GM19239 (cell line): ENCODE data around the gene TRIM9.
"Not testable (repeated sequence)": the region's sequence is repeated elsewhere in the genome, so short reads cannot be mapped to it uniquely, and the experiment has no call there.

Experiments used
- DNase-seq: peaks from one replicate; pipeline ENCODE4 v3.0.0; 2011; ENCODE audit warnings: low spot score; ENCODE audit not compliant: insufficient read length
- FAIRE-seq: peaks from 2 replicates; lab custom pipeline; 2011; peaks lifted over from hg19 to GRCh38; lab: Jason Lieb, UNC

Gene TRIM9

DNA sequence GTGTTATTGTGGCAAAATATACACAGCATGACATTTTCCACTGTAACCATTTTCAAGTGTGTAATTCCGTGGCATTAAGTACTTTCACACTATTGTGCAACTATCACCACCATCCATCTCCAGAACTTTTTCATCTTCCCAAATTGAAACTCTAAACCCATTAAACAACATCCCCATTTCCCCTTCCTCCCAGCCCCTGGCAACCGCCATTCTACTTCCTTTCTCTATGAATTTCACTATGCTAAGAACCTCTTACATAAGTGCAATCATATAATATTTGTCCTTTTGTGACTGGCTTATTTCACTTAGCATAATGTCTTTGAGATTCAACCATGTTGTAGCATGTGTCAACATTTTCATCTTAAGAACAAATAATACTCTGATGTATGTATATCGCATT, 82.8 kb downstream of the TRIM9 start:
- DNase-seq (no peak), FAIRE-seq (no peak)

DNA sequence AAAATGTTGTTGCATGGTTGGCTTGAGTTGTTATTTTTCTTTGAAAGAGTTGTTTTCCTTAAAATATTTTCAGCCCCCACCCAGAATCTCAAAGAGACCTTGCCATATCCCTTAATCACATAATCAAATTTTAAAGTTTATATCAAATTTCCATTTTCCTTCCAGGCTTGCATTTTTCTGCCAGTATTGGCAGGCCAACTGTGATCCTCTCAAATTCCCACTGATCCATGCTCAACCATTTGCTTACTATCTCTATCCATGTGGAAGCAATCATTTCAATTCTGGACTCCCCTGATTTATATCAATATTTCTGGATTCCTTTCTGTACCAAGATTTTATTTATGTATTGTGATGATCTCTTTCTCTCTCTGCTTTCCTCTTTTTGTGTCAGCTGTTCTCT, 86.5 kb downstream of the TRIM9 start:
- DNase-seq: no peak
- FAIRE-seq: no peak

DNA sequence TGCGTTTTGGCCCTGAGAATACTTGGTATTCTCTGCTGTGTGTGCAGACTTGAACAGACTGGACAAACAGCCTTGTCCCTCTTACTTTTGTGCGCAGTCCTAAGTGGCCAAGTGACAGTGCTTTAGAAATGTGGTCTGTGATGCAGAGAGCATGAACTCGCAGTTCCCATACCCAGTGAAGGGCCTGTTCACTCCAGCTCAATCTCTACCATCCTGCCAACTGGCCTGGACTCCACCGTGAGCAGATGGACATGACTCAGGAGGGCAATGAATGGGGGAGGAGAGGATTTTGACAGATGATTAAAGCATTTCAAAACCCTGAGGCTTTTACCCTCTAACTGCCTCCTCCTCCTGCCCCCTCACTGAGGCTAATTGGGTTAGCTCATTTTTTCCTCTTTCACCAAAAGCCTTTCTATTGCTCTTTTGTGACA, 88.1 kb downstream of the TRIM9 start:
- FAIRE-seq (no peak), DNase-seq (no peak)

DNA sequence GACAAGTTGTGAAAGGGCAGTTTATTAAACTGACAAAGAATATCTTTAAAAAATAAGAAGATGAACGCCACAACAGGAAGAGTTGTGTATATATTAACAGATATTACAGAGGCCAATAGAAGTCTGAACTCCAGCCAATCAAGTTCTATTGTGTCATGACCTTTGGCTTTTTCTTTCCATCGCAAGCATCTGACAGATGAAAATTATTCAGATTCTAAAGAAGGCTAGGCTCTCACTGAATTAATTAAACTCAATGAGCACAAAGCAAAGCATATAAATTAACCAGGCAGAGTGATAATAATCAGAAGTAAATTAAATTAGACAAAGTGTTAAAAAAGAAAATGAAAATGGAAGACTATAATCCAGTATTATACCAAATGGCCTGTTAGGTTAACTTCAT, 88.6 kb downstream of the TRIM9 start:
- FAIRE-seq (no peak), DNase-seq (no peak)

DNA sequence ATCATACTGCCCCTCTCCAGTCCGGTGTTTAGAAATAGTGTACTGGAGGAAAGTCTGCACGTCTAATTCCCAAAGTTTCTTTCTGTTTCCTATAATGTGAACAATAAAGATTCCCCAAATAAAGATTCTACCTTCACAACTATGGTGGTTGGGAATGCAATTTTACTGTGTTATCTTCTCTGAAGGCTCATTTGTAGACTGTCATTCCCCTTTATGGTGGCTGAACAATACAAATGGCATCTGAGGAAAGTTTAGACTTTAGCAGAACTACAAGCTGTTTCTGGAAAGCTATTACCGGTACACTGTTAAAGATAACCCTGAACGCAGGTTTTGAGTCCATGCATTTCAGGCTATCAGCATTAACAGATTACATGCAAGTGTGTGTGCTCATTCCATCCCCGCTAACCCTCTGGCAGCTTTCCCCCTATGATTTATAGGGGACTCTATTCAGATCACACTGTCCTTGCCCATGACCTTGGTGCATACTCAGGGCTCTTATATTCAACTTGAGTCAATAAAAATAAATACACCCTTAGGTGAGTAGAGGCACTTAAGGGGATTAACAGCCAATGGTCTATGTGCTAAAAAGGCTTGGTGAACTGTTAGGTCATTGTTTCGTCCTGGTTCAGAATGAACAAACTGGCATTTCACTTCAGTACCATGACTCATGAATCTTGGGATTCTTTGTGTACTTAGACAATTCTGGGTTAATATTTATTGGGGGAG, 89.9 kb downstream of the TRIM9 start:
- FAIRE-seq: no peak
- no peak for DNase-seq

DNA sequence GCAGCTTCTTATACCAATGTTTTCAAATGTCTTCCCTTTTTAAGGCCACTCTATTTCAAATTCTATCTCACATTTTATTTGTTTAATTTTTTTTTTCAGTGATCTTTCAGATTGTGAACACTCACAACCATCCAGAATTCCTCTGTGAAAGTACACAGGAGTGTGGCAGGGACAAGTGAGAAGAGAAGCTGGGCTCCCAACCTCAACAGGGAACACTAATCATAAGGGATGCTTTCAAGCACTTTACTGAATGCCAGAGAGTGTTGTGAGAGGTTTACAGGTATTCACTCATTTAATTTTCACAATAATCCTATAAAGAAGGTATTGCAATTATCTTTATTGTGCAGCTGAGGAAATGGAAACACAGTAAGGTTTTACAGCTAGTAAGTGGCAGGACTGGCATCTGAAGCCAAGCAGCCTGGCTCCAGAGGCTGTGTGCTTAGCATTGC, 90.5 kb downstream of the TRIM9 start:
- FAIRE-seq: no peak
- DNase-seq: no peak

DNA sequence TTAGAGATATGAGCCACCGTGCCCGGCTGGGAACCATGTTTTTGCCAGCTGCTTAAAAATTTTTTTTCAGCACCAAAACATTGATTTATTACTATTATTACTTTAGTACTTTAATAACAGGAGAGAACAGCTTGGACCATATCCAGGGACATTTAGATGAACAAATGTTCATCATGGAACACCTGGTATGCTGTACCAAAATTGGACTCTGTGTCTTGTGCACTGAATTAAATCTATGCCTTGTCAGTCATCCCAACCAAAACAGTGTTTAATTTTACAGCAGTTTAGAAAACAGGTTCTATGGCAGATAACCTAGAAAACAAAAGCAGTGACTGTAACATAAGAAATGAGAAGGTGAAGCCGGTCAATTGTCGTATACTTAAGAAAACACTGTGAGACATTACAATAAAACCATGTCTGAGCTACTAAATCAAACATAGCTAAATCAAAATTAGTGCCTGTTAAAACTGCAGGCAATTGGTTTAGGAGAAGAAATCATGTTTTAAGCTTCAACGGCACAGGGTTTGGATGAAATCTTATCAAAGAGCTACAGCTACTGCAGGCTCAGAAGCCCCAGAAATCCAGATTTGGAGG, 92.4 kb downstream of the TRIM9 start:
- FAIRE-seq (no peak), DNase-seq (no peak)

DNA sequence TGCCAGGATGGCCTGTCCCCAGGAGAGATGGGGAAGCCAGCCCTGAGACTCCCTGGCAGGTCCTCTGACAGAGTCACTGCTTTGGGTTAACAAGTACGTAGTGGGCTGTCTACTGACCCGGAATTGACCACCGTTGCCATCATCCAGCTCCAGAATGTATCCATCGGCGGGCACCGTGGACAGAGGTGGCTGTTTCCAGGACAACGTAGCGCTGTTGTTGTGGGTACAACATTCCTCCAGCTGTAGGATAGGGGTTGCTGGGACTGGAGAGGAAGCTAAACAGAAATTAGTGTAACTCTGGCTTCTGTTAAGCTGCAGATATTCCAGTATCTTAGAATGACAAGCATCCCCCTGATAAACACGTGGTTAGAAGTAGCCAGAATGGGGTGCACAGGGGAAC, 94.3 kb downstream of the TRIM9 start:
- FAIRE-seq: no peak

DNA sequence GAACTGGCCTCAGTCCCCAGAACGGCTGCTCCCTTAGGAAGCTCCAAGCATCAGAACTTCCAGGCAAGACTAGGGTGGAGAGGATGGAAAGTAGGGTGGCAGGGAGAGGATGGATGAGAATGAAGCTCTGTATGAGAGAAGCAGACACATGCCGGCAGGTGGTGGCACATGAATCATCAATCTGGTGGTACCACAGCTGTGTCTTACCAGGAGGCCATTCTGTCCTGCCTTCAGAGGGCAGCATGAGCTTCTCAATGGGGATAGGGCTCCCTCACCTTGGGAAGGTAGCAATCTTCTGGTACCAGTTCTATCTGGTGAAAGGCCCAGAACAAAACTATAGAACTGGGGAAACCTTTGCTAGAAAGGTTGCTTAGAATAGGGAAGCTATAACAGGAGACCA, 95.2 kb downstream of the TRIM9 start:
- DNase-seq (no peak), FAIRE-seq (no peak)

More for the DNA sequence above, 94.3 kb downstream of the TRIM9 start:
- DNase-seq: no peak

DNA sequence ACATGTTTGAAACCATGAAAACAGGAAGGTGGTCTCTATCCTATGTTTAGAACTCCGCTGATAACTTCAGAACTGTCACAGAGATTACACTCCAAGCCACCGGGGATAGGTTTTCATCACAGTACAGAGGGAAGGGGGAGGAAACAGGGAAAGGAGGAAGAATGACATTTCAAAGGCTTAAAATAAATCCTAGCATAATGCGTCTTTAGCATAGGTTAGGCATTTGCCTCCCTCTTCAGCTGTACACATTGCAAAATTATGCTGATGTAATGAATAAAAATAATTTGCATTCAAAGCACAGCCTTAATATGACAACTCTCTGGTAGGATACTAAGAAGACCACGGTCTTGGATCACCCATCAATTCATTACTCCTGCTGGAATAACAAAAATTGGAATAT, 96.3 kb downstream of the TRIM9 start:
- FAIRE-seq (no peak), DNase-seq (no peak)

DNA sequence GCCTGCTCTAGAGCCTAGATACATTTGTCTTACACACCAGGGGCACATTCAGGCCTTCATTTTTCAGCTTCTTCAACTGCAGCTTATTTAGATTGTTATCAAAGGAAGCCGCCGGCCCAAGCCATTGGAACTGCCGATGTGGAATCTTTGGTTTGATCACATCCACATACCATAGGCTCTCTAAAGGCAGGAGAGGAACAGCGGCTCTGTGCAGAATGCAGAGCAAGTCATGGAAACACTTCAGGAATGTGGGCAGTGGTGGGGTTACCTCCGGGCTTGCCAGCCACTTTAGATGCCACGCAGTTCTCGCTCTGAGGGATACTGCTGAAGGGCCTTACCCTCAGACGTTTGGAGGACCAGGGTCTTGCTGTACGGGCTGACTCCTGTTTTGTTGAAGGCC, 97.2 kb downstream of the TRIM9 start:
- no peak for DNase-seq
- FAIRE-seq: no peak

DNA sequence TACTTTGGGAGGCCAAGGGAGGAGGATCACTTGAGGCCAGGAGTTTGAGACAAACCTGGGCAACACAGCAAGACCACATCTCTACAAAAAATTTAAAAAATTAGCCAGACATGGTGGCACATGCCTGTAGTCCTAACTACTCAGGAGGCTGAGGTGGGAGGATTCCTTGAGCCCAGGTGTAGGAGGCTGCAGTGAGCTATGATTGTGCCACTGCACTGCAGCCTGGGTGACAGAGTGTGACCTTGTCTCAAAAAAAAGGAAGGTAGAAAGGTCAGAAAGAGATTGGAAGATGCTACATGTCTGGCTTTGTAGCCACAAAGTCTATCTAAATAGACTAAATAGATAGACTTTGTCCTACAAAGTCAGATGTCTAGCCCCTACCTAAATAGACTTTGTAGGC, 100.7 kb downstream of the TRIM9 start:
- DNase-seq, FAIRE-seq: not testable (repeated sequence)

DNA sequence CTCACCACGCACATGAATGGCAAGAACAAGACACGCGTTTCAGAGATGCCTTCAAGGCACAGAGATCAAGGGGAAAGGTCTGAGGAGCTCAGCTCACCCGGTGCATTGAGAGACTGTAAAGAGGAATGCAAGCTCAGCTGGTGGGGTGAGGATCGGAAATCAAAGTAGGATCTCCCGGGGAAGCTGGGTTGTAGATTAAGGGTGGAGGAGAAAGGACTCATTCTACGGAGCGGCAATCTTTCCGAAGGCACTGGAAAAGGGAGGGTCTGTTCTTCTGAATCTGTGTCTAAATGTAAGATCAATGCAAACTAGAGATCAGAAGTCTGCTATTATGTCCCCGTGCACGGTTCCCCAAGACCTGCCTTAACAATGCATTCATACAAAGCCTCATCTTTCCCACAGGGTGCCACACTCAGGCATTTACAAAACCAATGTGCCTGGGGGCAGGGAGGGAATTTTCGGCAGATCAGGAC, 109.0 kb downstream of the TRIM9 start:
- no peak for DNase-seq
- no peak for FAIRE-seq

DNA sequence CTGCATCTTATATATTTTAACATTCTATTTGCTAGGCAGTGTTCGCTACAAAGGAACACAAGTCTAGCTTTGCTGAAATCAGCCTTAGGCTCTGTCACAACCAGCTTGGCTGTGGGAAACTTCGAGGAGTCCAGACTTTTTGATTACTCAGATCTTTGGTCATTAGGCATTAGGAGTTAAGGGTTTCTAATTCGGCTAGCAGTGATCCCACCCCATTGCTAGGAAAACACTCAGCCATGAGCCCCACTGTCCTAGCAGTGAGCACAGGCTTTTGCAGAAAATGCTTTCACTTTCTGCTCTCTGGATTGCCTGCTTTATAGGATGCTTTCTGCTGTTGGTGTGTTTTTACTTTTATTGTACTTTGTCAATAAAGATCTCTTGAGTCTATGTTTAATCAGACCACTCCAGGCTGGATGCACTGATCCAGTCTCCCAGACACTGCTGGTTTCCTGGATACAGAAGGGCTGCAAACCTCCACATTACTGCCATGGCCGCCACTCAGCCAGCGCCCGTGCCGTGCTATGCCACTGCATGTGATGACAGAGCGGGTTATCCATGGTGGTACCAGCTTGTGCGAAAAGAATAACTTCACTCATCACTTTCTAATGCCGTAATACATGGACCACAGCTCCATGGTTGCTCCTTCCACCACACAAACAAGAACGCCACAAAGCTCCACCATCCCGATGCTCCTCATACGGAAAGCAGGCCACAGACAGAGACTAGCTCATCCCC, 109.6 kb downstream of the TRIM9 start:
- FAIRE-seq (no peak), DNase-seq (no peak)

DNA sequence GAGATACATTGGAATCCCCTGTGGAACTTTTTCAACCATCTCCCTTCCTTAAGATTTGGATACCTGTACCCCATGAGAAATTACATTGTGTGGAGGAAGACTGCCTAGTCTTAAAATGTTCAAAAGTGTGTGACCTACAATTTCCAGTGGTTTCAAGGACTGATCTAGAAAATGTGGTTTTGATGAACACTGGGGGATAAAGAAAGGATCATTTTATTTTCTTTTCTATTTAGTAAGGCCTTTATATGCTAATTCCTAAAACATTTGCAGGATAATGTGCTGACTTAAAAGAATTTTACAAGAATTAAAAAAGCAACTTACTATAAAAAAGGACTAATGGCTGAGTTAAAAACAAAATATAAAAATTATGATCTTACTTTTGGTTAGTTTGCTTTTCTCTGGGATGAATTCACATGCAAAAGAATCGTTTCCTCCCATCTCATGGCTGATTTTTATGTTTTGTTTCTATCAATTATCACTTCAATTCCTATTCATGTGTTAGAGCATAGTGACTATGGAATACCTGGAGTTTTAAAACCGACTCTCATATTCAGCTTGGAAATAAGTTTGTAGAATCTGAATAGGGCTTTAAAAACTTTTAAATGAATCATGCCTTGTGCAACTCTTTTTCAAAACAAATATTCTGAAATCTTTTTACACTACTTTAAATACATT, 110.7 kb downstream of the TRIM9 start:
- FAIRE-seq: no peak
- no peak for DNase-seq

DNA sequence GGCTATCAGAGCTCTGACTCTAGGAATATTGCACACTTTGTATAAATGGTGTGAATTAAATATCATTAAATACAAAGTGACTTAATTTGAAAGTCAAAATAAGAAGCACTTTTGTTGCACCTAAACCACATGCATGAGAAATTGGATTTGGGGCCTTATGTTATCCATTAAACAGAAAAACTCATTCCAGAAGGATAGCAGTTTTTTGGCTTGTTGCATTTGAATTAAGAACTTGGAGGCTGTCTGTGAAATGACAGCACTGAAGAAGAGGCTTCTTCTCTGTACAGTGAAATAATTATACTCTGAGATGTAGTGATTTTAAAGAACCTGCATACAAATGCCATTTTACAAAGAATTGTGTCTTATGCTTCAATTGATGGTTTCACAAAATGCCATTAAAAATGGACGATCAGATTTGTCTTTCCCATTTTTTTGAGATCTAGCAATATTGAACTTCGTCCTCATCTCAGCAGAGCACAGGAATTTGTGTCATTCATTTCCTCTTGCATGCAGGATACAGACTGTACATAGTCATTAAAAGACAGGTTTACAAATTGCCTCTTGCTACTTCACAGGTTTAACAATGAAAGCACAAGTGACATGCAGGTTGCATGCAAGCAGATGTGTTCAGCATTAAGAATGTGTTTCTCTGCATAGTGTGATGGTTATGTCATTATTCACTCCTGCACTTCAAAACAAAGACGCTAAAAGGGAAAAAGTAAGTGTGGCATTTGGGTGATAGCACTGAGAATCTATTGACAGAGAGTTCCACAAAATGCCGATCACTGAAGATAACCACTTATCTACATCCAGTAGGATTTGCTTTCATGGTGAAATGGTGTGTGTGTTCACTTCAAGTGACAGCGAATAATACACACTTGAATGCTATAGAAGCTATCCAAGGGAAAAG, 114.7 kb downstream of the TRIM9 start:
- DNase-seq (no peak), FAIRE-seq (no peak)

DNA sequence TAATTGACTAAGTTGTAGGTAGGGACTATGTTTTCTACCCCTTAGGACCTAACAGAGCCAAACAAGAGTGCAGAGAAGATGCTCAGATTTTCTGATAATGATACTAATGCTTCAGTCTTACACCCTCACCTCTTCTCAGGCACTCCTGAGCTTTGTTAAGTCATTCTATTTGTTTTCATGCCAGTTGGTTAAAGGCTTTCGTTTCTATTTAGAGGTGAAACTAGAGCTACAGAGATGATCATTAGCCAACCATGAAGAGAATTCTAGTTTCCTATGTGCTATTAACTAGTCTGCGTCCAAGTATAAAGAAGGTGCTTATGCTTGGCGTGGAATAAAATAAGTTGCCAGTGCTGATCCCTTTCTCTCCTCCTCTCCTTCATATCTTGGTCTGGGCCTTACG, 116.0 kb downstream of the TRIM9 start:
- FAIRE-seq (peak; percentile 95), DNase-seq (peak; percentile 49)

DNA sequence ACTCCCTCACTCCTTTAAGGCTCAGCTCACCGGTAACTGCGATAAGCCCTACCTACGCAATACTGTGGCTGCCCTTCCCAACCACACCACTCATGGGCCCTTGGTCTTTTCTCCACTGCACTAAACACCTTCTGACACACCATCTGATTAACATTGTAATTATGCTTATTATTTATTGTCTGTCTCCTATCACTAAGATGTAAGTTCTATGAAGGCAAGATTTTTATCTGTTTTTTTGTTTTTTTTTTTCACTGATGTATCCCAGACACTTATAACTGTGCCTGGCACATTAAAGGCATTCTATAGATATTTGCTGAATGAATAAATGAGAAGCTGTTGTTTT, 116.4 kb downstream of the TRIM9 start:
- DNase-seq: no peak
- no peak for FAIRE-seq

DNA sequence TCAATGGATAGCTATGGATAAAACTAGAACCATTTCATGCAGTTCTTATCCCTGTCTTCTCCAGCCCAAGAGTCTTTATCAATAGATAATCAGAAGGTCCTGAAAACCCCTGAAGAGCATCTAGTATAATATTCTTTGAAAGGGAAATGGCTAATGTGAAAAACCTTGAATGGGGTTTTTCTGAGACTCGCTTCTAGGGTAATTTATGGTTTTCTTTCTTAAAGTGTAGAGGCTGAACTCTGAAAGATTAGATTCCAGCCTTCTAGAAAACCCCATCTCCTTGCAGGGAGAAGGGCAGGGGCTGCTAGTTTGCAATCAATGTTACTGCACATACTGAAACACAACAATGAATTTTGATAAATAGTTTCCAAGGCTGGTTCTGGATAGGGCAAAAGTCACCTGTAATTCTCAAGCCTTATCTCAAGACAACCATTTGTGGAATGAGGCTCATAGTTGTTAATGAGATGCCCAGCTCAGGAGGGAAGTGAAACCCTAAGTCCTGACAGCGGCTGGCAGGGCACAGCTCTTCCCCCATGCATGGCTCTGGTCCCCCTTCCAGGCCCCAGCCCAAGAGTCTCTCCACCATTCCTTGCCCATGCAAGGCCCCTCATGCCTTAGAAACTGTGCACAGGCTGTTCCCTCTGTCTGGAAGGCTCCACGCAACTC, 116.9 kb downstream of the TRIM9 start:
- FAIRE-seq: peak; percentile 73
- DNase-seq: no peak
